Mesenteric fat pad (tissue), 1 donor: ENCODE measurements around the gene SKP1. TPM values are rescaled to one million over a fixed set of nuclear protein-coding genes. Genes with fewer than 3 reads are reported as not detected.

Source experiments
- DNase-seq: peaks from one replicate; pipeline ENCODE4 v3.0.0-alpha.2; 2020; ENCODE audit warnings: low spot score
- total RNA-seq: library from RNA; stranded (reverse); fragmentation: NEBNext Ultra II Directional; extraction: Animal tissue kit (Norgen Biotek cat#: 25700); gene quantifications from one replicate; pipeline ENCODE4 v1.2.1, GENCODE V29; 2021
- donor health status: DM: yes; HTN: yes; CAD: no.

The SKP1 gene
- total RNA-seq, 1 donor from 2014 or later, result 288 TPM

GRCh38 chr5:134143944-134144941, 32.5 kb downstream of the SKP1 start:
- DNase-seq, result peak; percentile 57

- peak; percentile 47 for DNase-seq
These were observed 33.3 kb downstream of the SKP1 start for GRCh38 chr5:134143431-134143830.

- DNase-seq, result peak; percentile 71
These were observed 33.9 kb downstream of the SKP1 start for GRCh38 chr5:134142806-134143205.

GRCh38 chr5:134142052-134142451, 34.7 kb downstream of the SKP1 start:
- peak; percentile 79 for DNase-seq

- peak; percentile 64 for DNase-seq
These were observed 35.3 kb downstream of the SKP1 start for GRCh38 chr5:134141331-134142050.

GRCh38 chr5:134140530-134141201, 36.1 kb downstream of the SKP1 start:
- peak; percentile 78 for DNase-seq

- peak; percentile 65 for DNase-seq
These were observed 36.8 kb downstream of the SKP1 start for GRCh38 chr5:134139891-134140469.

- DNase-seq, result peak; percentile 65
These were observed 37.3 kb downstream of the SKP1 start for GRCh38 chr5:134139377-134139851.

GRCh38 chr5:134138416-134139376, 38.1 kb downstream of the SKP1 start:
- DNase-seq, result peak; percentile 51

GRCh38 chr5:134136771-134137170, 40.0 kb downstream of the SKP1 start:
- DNase-seq, result peak; percentile 74

GRCh38 chr5:134136221-134136631, 40.5 kb downstream of the SKP1 start:
- DNase-seq, result peak; percentile 41

- peak; percentile 51 for DNase-seq
These were observed 41.6 kb downstream of the SKP1 start for GRCh38 chr5:134135091-134135655.

- peak; percentile 49 for DNase-seq
These were observed 42.7 kb downstream of the SKP1 start for GRCh38 chr5:134133995-134134541.

- DNase-seq, result peak; percentile 41
These were observed 43.4 kb downstream of the SKP1 start for GRCh38 chr5:134133188-134133994.

GRCh38 chr5:134132372-134133187, 44.2 kb downstream of the SKP1 start:
- no peak for DNase-seq

- no peak for DNase-seq
These were observed 45.0 kb downstream of the SKP1 start for GRCh38 chr5:134131578-134132350.

GRCh38 chr5:134131165-134131564, 45.6 kb downstream of the SKP1 start:
- no peak for DNase-seq
